Measurements from ENCODE around the gene UBALD1. TPM values are rescaled to one million over a fixed set of nuclear protein-coding genes. Genes with fewer than 3 reads are reported as not detected.

Gene UBALD1
- total and polyA plus RNA-seq, 4 donors: 6.6 to 43.2 (median 29.4) TPM

- DNase-seq (no peak), ATAC-seq (ENCODE audit: insufficient read depth, low FRiP score) (no peak)
- H3K4me3 ChIP-seq: no peak overlapping the region
- H3K36me3 ChIP-seq (ENCODE audit: control insufficient read depth in 4 of 4, insufficient read depth in 4 of 4, low read length in 4 of 4): peaks cover 0 to 46% (median 17%) of the 10 kb centered on the region in 4 donors
- no peaks in the 10 kb centered on the region for H3K9me3 ChIP-seq (ENCODE audit: control insufficient read depth in 4 of 4, insufficient read depth in 3 of 4, low read length in 3 of 4)
- WGBS, 2 donors: 37 to 47% methylated on average over 11 of the region's 11 CpGs
- TF ChIP-seq CTCF (IDR thresholded peaks at IDR 0.05; ENCODE audit: control extremely low read depth, extremely low read depth): no peak
- peaks cover 0 to 20% (median 0%) of the 10 kb centered on the region in 5 donors for H3K4me1 ChIP-seq (ENCODE audit: control insufficient read depth in 5 of 5, insufficient read depth in 5 of 5, low read length in 5 of 5)
- H3K27ac ChIP-seq (ENCODE audit: low read depth in 1 of 2, low read length in 1 of 2): peak overlapping the region in 1 of 2 donors; percentile 83
- no peak overlapping the region for H3K9ac ChIP-seq (ENCODE audit: insufficient read depth in 1 of 2, low read length in 2 of 2)
- no peaks in the 10 kb centered on the region for H3K27me3 ChIP-seq (ENCODE audit: control insufficient read depth in 3 of 3, insufficient read depth in 3 of 3, low read length in 2 of 3)
Observed at GRCh38 chr16:4661661-4662060, 47.0 kb upstream of the UBALD1 start.

GRCh38 chr16:4660454-4661007, 45.8 kb upstream of the UBALD1 start:
- Histone ChIP-seq H3K27me3 (ENCODE audit: control insufficient read depth in 3 of 3, insufficient read depth in 3 of 3, low read length in 2 of 3) (no peaks in the 10 kb centered on the region), H3K27ac (ENCODE audit: low read depth in 1 of 2, low read length in 1 of 2) (peak overlapping the region in 1 of 2 donors; percentile 83), H3K9ac (ENCODE audit: insufficient read depth in 1 of 2, low read length in 2 of 2) (no peak overlapping the region), H3K9me3 (ENCODE audit: control insufficient read depth in 4 of 4, insufficient read depth in 3 of 4, low read length in 3 of 4) (no peaks in the 10 kb centered on the region), H3K4me1 (ENCODE audit: control insufficient read depth in 5 of 5, insufficient read depth in 5 of 5, low read length in 5 of 5) (peaks cover 0 to 24% (median 3%) of the 10 kb centered on the region in 5 donors), H3K4me3 (no peak overlapping the region), H3K36me3 (ENCODE audit: control insufficient read depth in 4 of 4, insufficient read depth in 4 of 4, low read length in 4 of 4) (peaks cover 0 to 48% (median 18%) of the 10 kb centered on the region in 4 donors)
- no peak for TF ChIP-seq CTCF (IDR thresholded peaks at IDR 0.05; ENCODE audit: control extremely low read depth, extremely low read depth)
- peak; percentile 64 to 75 (median 74) for DNase-seq
- ATAC-seq (ENCODE audit: insufficient read depth, low FRiP score): peak; percentile 29
- WGBS, 2 donors: 27 to 38% methylated on average over 18 of the region's 18 CpGs

DNA sequence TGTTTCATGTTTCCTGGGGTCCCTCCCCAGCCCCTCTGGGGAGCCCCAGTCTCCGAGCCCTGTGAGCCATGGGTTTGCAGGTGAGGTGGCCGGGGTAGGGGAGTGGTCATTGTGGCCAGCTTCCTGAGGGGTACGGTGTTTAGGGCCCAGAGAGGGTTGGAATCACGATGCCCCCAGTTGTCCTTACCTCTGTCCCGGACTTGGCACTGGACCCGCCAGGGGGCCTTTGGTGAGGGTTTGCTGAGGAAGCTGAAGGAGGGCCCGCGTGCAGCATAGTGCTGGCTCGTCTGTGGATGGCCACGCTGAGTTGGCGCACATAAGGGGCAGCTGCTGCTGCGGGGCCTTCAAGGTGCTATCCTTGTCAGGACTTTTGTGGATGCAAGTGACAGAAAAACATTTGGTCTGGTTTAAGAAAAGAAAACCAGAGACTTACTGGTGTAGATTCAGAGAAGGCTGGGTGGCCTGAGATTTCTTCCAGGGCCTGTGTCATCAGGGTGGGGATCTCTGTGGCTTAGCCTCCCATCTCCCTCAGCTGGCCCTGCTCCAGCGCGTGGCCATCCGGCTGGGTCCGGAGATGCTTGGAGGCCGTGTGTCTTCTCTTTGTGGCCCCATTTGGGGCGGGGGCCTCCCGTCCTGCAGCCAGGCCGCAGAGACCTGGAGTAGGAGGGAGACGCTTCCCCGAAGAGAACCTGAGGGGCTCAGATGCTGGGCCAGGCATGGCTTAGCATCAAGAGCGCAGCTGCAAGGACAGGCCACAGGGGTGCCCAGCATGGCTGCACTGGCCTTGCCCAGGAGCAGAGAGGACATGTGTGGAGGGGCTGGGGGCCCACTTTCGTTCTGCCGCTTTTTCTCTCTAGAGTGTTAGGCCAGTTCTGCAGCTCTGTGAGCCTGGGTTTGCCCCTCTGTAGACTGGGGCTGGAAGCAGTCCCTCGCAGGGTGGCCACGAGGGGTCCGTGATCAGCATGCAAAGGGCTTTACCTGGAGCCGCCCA, 45.0 kb upstream of the UBALD1 start:
- no peak for DNase-seq
- no peaks in the 10 kb centered on the region for H3K9me3 ChIP-seq (ENCODE audit: control insufficient read depth in 4 of 4, insufficient read depth in 3 of 4, low read length in 3 of 4)
- 91 to 92% methylated on average over 29 of the region's 29 CpGs for WGBS, 2 donors
- H3K27ac ChIP-seq (ENCODE audit: low read depth in 1 of 2, low read length in 1 of 2): peak overlapping the region in 1 of 2 donors; percentile 83
- no peak overlapping the region for H3K9ac ChIP-seq (ENCODE audit: insufficient read depth in 1 of 2, low read length in 2 of 2)
- H3K27me3 ChIP-seq (ENCODE audit: control insufficient read depth in 3 of 3, insufficient read depth in 3 of 3, low read length in 2 of 3): no peaks in the 10 kb centered on the region
- H3K4me1 ChIP-seq (ENCODE audit: control insufficient read depth in 5 of 5, insufficient read depth in 5 of 5, low read length in 5 of 5): peaks cover 0 to 22% (median 8%) of the 10 kb centered on the region in 5 donors
- no peak for TF ChIP-seq CTCF (IDR thresholded peaks at IDR 0.05; ENCODE audit: control extremely low read depth, extremely low read depth)
- peaks cover 0 to 53% (median 20%) of the 10 kb centered on the region in 4 donors for H3K36me3 ChIP-seq (ENCODE audit: control insufficient read depth in 4 of 4, insufficient read depth in 4 of 4, low read length in 4 of 4)
- H3K4me3 ChIP-seq: no peak overlapping the region
- ATAC-seq (ENCODE audit: insufficient read depth, low FRiP score): no peak
